Esophagus muscularis mucosa (tissue), 4 donors: Measurements from ENCODE around the gene ZFP1.

Experiments used
- CTCF ChIP-seq, 3 experiments: fragments of 200-600 bp in 2 of 3; fragments of 450-650 bp in 1 of 3; sonication (generic) in 2 of 3; IDR thresholded peaks; one replicate each; pipeline ENCODE4 v1.5.1; 2017 to 2019; ENCODE audit warnings: antibody characterized with exemption in 3 of 3, mild to moderate bottlenecking in 2 of 3, moderate library complexity in 1 of 3
- EP300 ChIP-seq: sonication (generic); formaldehyde crosslinking; IDR thresholded peaks from one replicate; pipeline ENCODE4 v1.6.1; 2017; ENCODE audit warnings: antibody characterized with exemption
- POLR2A ChIP-seq: fragments of 450-650 bp; IDR thresholded peaks from one replicate; pipeline ENCODE4 v1.6.1; 2017; ENCODE audit warnings: antibody characterized with exemption, moderate library complexity, mild to moderate bottlenecking, low read depth
- POLR2AphosphoS5 ChIP-seq, 2 donors: sonication (generic); formaldehyde crosslinking; IDR thresholded peaks; one replicate each; pipeline ENCODE4 v1.6.1; 2017; ENCODE audit warnings: antibody characterized with exemption in 2 of 2

DNA sequence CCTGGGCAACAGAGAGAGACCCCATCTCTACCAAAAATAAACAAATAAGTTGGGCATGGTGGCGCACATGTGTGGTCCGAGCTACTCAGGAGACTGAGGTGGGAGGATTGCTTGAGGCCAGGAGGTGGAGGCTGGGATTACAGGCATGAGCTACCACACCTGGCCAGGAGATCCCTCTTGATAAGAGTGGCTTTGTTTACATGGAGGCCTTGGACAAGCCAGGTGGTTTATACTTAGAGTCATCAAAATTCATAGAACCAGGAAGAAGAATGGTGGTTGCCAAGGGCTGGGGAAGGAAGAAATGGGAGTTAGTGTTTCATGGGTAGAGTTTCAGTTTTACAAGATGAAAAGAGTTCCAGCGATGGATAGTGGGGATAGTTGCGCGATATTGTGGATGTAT, 8.8 kb upstream of the ZFP1 start:
- TF ChIP-seq CTCF (IDR thresholded peaks at IDR 0.05): no peak
- TF ChIP-seq POLR2A: no peak
- no peak for TF ChIP-seq POLR2AphosphoS5 (IDR thresholded peaks at IDR 0.05)
- no peak for TF ChIP-seq EP300
